HEK293 (cell line): ENCODE results near the gene TTC31.

Source experiments
- CTCF ChIA-PET: fragments of 350-600 bp; formaldehyde crosslinking; extraction: SDS; loops from one replicate; lab custom pipeline; 2021; ENCODE audit warnings: antibody characterized with exemption; lab: Yijun Ruan, JAX
- POLR2A ChIA-PET: fragments of 300-600 bp; formaldehyde crosslinking; extraction: SDS; loops from one replicate; lab custom pipeline; 2020; ENCODE audit warnings: antibody characterized with exemption, inconsistent platforms; lab: Yijun Ruan, JAX
- H3K27ac ChIP-seq: fragments of 200-500 bp; sonication (Bioruptor generic); 2 replicates; pipeline ENCODE4 v1.5.1; 2014; ENCODE audit warnings: low read depth, low read length, control low read depth, inconsistent platforms; ENCODE audit errors: extremely low read depth
- H3K36me3 ChIP-seq, 2 experiments: fragments of 200-500 bp in 1 of 2; sonication (Bioruptor generic) in 1 of 2; 1 replicate in 1 of 2; 2 replicates in 1 of 2; pipeline ENCODE4 v1.5.1; 2014 to 2017; ENCODE audit warnings: inconsistent platforms in 2 of 2, low read length in 2 of 2; ENCODE audit not compliant: control insufficient read depth in 2 of 2, insufficient read depth in 1 of 2
- H3K4me1 ChIP-seq: fragments of 200-500 bp; sonication (Bioruptor generic); 2 replicates; pipeline ENCODE4 v1.5.1; 2014; ENCODE audit warnings: mild to moderate bottlenecking, low read length, inconsistent platforms; ENCODE audit not compliant: control insufficient read depth, insufficient read depth
- H3K4me3 ChIP-seq: 2 replicates; pipeline ENCODE4 v1.5.1; 2011; ENCODE audit warnings: low read depth, mild to moderate bottlenecking, control low read depth, low read length, moderate library complexity
- H3K9me3 ChIP-seq: fragments of 200-500 bp; sonication (Bioruptor generic); 2 replicates; pipeline ENCODE4 v1.5.1; 2014; ENCODE audit warnings: low read depth, low read length, inconsistent platforms; ENCODE audit not compliant: control insufficient read depth, insufficient read depth
- GLI2 ChIP-seq: fragments of 450-650 bp; formaldehyde crosslinking; IDR thresholded peaks from 2 replicates; pipeline ENCODE4; 2017; ENCODE audit warnings: missing biosample characterization, missing genetic modification characterization, low read depth, borderline replicate concordance
- KLF1 ChIP-seq: fragments of 450-650 bp; formaldehyde crosslinking; IDR thresholded peaks from 2 replicates; pipeline ENCODE4 v1.5.1; 2016; ENCODE audit warnings: missing biosample characterization, missing genetic modification characterization
- PRDM4 ChIP-seq: fragments of 450-650 bp; formaldehyde crosslinking; IDR thresholded peaks from 2 replicates; pipeline ENCODE4 v1.5.1; 2017; ENCODE audit warnings: missing biosample characterization, missing genetic modification characterization
- PRDM6 ChIP-seq: fragments of 450-650 bp; formaldehyde crosslinking; IDR thresholded peaks from 2 replicates; pipeline ENCODE4 v1.5.1; 2017; ENCODE audit warnings: missing biosample characterization, missing genetic modification characterization
- REST ChIP-seq: fragments of 450-650 bp; formaldehyde crosslinking; IDR thresholded peaks from 2 replicates; pipeline ENCODE4 v1.5.1; 2016; ENCODE audit warnings: missing biosample characterization, missing genetic modification characterization
- SP7 ChIP-seq: fragments of 450-650 bp; formaldehyde crosslinking; IDR thresholded peaks from 2 replicates; pipeline ENCODE4 v1.5.1; 2016; ENCODE audit warnings: missing biosample characterization, missing genetic modification characterization
- ZBTB8A ChIP-seq: fragments of 450-650 bp; formaldehyde crosslinking; IDR thresholded peaks from 2 replicates; pipeline ENCODE4 v1.5.1; 2016; ENCODE audit warnings: missing biosample characterization, missing genetic modification characterization
- ZFHX2 ChIP-seq: fragments of 450-650 bp; formaldehyde crosslinking; conservative IDR thresholded peaks from 2 replicates; pipeline ENCODE4 v1.5.1; 2016; ENCODE audit warnings: missing biosample characterization, missing genetic modification characterization
- ZNF18 ChIP-seq: fragments of 450-650 bp; formaldehyde crosslinking; IDR thresholded peaks from 2 replicates; pipeline ENCODE4 v1.5.1; 2016; ENCODE audit warnings: missing biosample characterization, missing genetic modification characterization
- ZNF324 ChIP-seq: fragments of 450-650 bp; formaldehyde crosslinking; IDR thresholded peaks from 2 replicates; pipeline ENCODE4 v1.5.1; 2016; ENCODE audit warnings: missing biosample characterization, missing genetic modification characterization
- ZNF501 ChIP-seq: fragments of 450-650 bp; formaldehyde crosslinking; IDR thresholded peaks from 2 replicates; pipeline ENCODE4 v1.5.1; 2016; ENCODE audit warnings: missing biosample characterization, missing genetic modification characterization
- ZNF548 ChIP-seq: fragments of 450-650 bp; formaldehyde crosslinking; IDR thresholded peaks from 2 replicates; pipeline ENCODE4 v1.5.1; 2016; ENCODE audit warnings: missing biosample characterization, missing genetic modification characterization
- ZNF558 ChIP-seq: fragments of 450-650 bp; formaldehyde crosslinking; IDR thresholded peaks from 2 replicates; pipeline ENCODE4 v1.5.1; 2016; ENCODE audit warnings: missing biosample characterization, missing genetic modification characterization
- ZNF571 ChIP-seq: fragments of 450-650 bp; formaldehyde crosslinking; IDR thresholded peaks from 2 replicates; pipeline ENCODE4 v1.5.0; 2017; ENCODE audit warnings: missing biosample characterization, missing genetic modification characterization
- ZNF670 ChIP-seq: fragments of 450-650 bp; formaldehyde crosslinking; IDR thresholded peaks from 2 replicates; pipeline ENCODE4 v1.5.1; 2016; ENCODE audit warnings: missing biosample characterization, missing genetic modification characterization, low read depth
- ZNF677 ChIP-seq: fragments of 450-650 bp; IDR thresholded peaks from 2 replicates; pipeline ENCODE4 v1.5.0; 2018; ENCODE audit warnings: missing biosample characterization, mild to moderate bottlenecking, missing genetic modification characterization, moderate library complexity
- ZNF785 ChIP-seq: fragments of 450-650 bp; formaldehyde crosslinking; IDR thresholded peaks from 2 replicates; pipeline ENCODE4 v1.5.1; 2016; ENCODE audit warnings: missing biosample characterization, missing genetic modification characterization
- ZNF791 ChIP-seq: fragments of 450-650 bp; formaldehyde crosslinking; IDR thresholded peaks from 2 replicates; pipeline ENCODE4 v1.5.1; 2016; ENCODE audit warnings: missing biosample characterization, missing genetic modification characterization
- ZNF843 ChIP-seq: fragments of 450-650 bp; formaldehyde crosslinking; IDR thresholded peaks from 2 replicates; pipeline ENCODE4 v1.5.1; 2016; ENCODE audit warnings: missing biosample characterization, missing genetic modification characterization
- TF ChIP-seq, protein P1 (sequence below): fragments of 450-650 bp; IDR thresholded peaks from 2 replicates; pipeline ENCODE4 v1.5.1; 2018; ENCODE audit warnings: missing biosample characterization, missing genetic modification characterization
- TF ChIP-seq, protein P2 (sequence below): fragments of 450-650 bp; formaldehyde crosslinking; IDR thresholded peaks from 2 replicates; pipeline ENCODE4 v1.5.1; 2016; ENCODE audit warnings: missing biosample characterization, missing genetic modification characterization

TTC31 gene

GRCh38 chr2:74454654-74455511 lies 28.0 kb upstream of the TTC31 start, which contains the start of gene INO80B:
TSS of gene INO80B (plus strand) at chr2:74455087. CDS start at chr2:74455117, 30 bp downstream.
- peak within 1 kb of the TSS; percentile 64 for H3K4me3 ChIP-seq
- no peak within 1 kb of the TSS for H3K27ac ChIP-seq
- peaks cover 0 to 4% of the 10 kb centered on the region in 2 experiments; a peak in 1 of 3 replicates for H3K36me3 ChIP-seq
- CTCF ChIA-PET, result interaction anchor here (0.6 to 1.4 kb wide), 8 partner anchors 12 to 225 kb away, joined by 3 read pairs; partner anchors contain the start of gene MRPL53
- POLR2A ChIA-PET, result interaction anchor here (0.8 to 2.0 kb wide), 11 partner anchors 11 to 718 kb away, joined by 3 to 14 read pairs (median 5); partner anchors contain the start of genes AUP1, CCDC142, HTRA2 and MRPL53
- H3K4me1 ChIP-seq, result peaks cover 5% of the 10 kb centered on the region
- no peaks in the 10 kb centered on the region for H3K9me3 ChIP-seq
- TF ChIP-seq ZFHX2 (tag by site-specific recombination), result peak; percentile 43
- TF ChIP-seq REST (tag by site-specific recombination), result no peak
- TF ChIP-seq ZNF558, result peak; percentile 31; the same call in 1 of the 2 replicates
- TF ChIP-seq ZNF18, result no peak
- TF ChIP-seq ZNF677 (tag by site-specific recombination), result no peak
- TF ChIP-seq ZNF791 (tag by site-specific recombination), result no peak
- TF ChIP-seq ZNF843, result peak; percentile 61; the same call in 1 of the 2 replicates
- no peak for TF ChIP-seq ZNF548 (tag by site-specific recombination)
- no peak for TF ChIP-seq PRDM4 (tag by site-specific recombination)
- TF ChIP-seq ZNF324 (tag by site-specific recombination), result peak; percentile 94
- peak; percentile 83 for TF ChIP-seq KLF1 (tag by site-specific recombination)
- peak; percentile 49 for TF ChIP-seq ZBTB8A
- TF ChIP-seq, protein P1, sequence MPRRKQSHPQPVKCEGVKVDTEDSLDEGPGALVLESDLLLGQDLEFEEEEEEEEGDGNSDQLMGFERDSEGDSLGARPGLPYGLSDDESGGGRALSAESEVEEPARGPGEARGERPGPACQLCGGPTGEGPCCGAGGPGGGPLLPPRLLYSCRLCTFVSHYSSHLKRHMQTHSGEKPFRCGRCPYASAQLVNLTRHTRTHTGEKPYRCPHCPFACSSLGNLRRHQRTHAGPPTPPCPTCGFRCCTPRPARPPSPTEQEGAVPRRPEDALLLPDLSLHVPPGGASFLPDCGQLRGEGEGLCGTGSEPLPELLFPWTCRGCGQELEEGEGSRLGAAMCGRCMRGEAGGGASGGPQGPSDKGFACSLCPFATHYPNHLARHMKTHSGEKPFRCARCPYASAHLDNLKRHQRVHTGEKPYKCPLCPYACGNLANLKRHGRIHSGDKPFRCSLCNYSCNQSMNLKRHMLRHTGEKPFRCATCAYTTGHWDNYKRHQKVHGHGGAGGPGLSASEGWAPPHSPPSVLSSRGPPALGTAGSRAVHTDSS (tag by site-specific recombination), result no peak
- TF ChIP-seq ZNF785 (tag by site-specific recombination), result no peak
- TF ChIP-seq PRDM6, result no peak
- TF ChIP-seq ZNF501 (tag by site-specific recombination), result peak; percentile 99
- TF ChIP-seq ZNF571 (tag by site-specific recombination), result no peak
- TF ChIP-seq SP7 (tag by site-specific recombination), result peak; percentile 92
- no peak for TF ChIP-seq GLI2 (tag by site-specific recombination)
- TF ChIP-seq, protein P2, sequence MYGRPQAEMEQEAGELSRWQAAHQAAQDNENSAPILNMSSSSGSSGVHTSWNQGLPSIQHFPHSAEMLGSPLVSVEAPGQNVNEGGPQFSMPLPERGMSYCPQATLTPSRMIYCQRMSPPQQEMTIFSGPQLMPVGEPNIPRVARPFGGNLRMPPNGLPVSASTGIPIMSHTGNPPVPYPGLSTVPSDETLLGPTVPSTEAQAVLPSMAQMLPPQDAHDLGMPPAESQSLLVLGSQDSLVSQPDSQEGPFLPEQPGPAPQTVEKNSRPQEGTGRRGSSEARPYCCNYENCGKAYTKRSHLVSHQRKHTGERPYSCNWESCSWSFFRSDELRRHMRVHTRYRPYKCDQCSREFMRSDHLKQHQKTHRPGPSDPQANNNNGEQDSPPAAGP, result peak; percentile 99
- TF ChIP-seq ZNF670, result no peak
